ENCODE data around the gene SAMD7.

DNA sequence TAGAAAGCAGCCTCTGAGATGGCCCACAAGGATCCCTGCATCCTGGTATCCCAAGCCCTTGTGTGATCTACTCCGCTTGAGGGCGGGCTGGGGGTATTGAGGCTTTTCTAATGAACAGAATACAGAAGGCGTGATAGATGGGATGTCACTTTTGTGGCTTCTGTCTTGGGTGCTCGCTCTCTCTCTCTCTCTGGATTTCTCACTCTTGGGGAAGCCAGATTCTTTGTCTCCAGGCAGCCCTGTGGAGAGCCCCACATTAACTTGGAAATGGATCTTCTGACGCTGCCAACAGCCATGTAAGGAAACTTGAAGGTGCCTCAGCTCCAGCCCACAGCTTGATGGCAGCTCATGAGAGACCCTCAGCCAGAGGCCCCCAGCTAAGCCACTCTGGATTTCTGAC is 28.4 kb downstream of the SAMD7 start:
- TF ChIP-seq, protein P1, sequence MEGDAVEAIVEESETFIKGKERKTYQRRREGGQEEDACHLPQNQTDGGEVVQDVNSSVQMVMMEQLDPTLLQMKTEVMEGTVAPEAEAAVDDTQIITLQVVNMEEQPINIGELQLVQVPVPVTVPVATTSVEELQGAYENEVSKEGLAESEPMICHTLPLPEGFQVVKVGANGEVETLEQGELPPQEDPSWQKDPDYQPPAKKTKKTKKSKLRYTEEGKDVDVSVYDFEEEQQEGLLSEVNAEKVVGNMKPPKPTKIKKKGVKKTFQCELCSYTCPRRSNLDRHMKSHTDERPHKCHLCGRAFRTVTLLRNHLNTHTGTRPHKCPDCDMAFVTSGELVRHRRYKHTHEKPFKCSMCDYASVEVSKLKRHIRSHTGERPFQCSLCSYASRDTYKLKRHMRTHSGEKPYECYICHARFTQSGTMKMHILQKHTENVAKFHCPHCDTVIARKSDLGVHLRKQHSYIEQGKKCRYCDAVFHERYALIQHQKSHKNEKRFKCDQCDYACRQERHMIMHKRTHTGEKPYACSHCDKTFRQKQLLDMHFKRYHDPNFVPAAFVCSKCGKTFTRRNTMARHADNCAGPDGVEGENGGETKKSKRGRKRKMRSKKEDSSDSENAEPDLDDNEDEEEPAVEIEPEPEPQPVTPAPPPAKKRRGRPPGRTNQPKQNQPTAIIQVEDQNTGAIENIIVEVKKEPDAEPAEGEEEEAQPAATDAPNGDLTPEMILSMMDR (conservative IDR thresholded peaks at IDR 0.05 in 1 of 2, IDR thresholded peaks at IDR 0.05 in 1 of 2; ENCODE audit: extremely low read depth in 1 of 2, insufficient read depth in 1 of 2, low read depth in 1 of 2, low read length in 2 of 2) = no peak
- TF ChIP-seq EZH2 (IDR thresholded peaks at IDR 0.05; ENCODE audit: borderline replicate concordance, low read length) = no peak
